CD14-positive monocyte (primary cell): ENCODE results near the gene PIK3R1. TPM values are rescaled to one million over a fixed set of nuclear protein-coding genes. Genes with fewer than 3 reads are reported as not detected.

Experiments used
- DNase-seq, 3 donors: peaks; one replicate each; pipeline ENCODE4 v3.0.0-alpha.2; 2011 to 2022
- H2AFZ ChIP-seq: 2 replicates; pipeline ENCODE4 v1.6.0; 2012; ENCODE audit warnings: mild to moderate bottlenecking, low read depth, low read length, inconsistent platforms; ENCODE audit not compliant: insufficient read depth, poor library complexity, severe bottlenecking
- H3K27ac ChIP-seq, 2 donors: 1 replicate in 1 of 2; 2 replicates in 1 of 2; pipeline ENCODE4 v1.5.1; 2012 to 2013; ENCODE audit warnings: low read length in 2 of 2, control low read depth in 1 of 2, inconsistent platforms in 1 of 2, low read depth in 1 of 2, mild to moderate bottlenecking in 1 of 2
- H3K27me3 ChIP-seq, 2 donors: one replicate each; pipeline versions ENCODE4 v1.6.0 to v1.6.1; 2011 to 2013; ENCODE audit warnings: low read length in 2 of 2; ENCODE audit not compliant: control insufficient read depth in 2 of 2, insufficient read depth in 2 of 2
- H3K36me3 ChIP-seq, 2 donors: replicated peaks in 1 of 2; 1 replicate in 1 of 2; 2 replicates in 1 of 2; pipeline versions ENCODE4 v1.5.1 to v1.6.1; 2012 to 2013; ENCODE audit warnings: low read length in 2 of 2, control low read depth in 1 of 2, inconsistent platforms in 1 of 2, mild to moderate bottlenecking in 1 of 2; ENCODE audit not compliant: insufficient read depth in 2 of 2, control insufficient read depth in 1 of 2
- H3K4me1 ChIP-seq, 2 donors: 1 replicate in 1 of 2; 2 replicates in 1 of 2; pipeline versions ENCODE4 v1.5.1 to v1.6.1; 2012 to 2013; ENCODE audit warnings: low read length in 2 of 2, control low read depth in 1 of 2, inconsistent platforms in 1 of 2, mild to moderate bottlenecking in 1 of 2, moderate library complexity in 1 of 2; ENCODE audit not compliant: insufficient read depth in 2 of 2, control insufficient read depth in 1 of 2
- H3K4me2 ChIP-seq: replicated peaks from 2 replicates; pipeline ENCODE3; 2012; ENCODE audit warnings: low read length, moderate library complexity, mild to moderate bottlenecking; ENCODE audit not compliant: poor library complexity, severe bottlenecking; ENCODE audit errors: extremely low read depth
- H3K4me3 ChIP-seq, 3 experiments: fragments of 200-600 bp in 1 of 3; sonication (generic) in 1 of 3; replicated peaks in 1 of 3; 1 replicate in 2 of 3; 2 replicates in 1 of 3; pipeline ENCODE4 v1.5.1; 2011 to 2013; ENCODE audit warnings: low read length in 3 of 3, mild to moderate bottlenecking in 3 of 3, control low read depth in 2 of 3, low read depth in 2 of 3, inconsistent platforms in 1 of 3, moderate library complexity in 1 of 3
- H3K79me2 ChIP-seq: 2 replicates; pipeline ENCODE4 v1.6.0; 2012; ENCODE audit warnings: mild to moderate bottlenecking, control low read depth, inconsistent platforms, low read length, moderate library complexity; ENCODE audit not compliant: insufficient read depth
- H3K9ac ChIP-seq: 2 replicates; pipeline ENCODE4 v1.6.0; 2017; ENCODE audit warnings: low read length, mild to moderate bottlenecking; ENCODE audit not compliant: insufficient read depth, poor library complexity, severe bottlenecking
- H3K9me3 ChIP-seq, 2 donors: replicated peaks in 1 of 2; 1 replicate in 1 of 2; 2 replicates in 1 of 2; pipeline versions ENCODE4 v1.5.1 to v1.6.1; 2012 to 2013; ENCODE audit warnings: low read length in 2 of 2, control low read depth in 1 of 2; ENCODE audit not compliant: control insufficient read depth in 1 of 2, insufficient read depth in 1 of 2
- H4K20me1 ChIP-seq: 2 replicates; pipeline ENCODE4 v1.6.0; 2012; ENCODE audit warnings: mild to moderate bottlenecking, low read length, control low read depth, moderate library complexity; ENCODE audit not compliant: insufficient read depth
- H3K27ac Mint-ChIP-seq, 7 donors: one replicate each; pipeline ENCODE4 v1.8.0; 2020; ENCODE audit warnings: mild to moderate bottlenecking in 7 of 7, mixed read lengths in 7 of 7, moderate library complexity in 6 of 7, inconsistent platforms in 2 of 7
- H3K27me3 Mint-ChIP-seq, 3 donors: one replicate each; pipeline ENCODE4 v1.8.0; 2021 to 2022; ENCODE audit warnings: low read depth in 3 of 3, mild to moderate bottlenecking in 3 of 3, mixed read lengths in 3 of 3, moderate library complexity in 3 of 3, inconsistent platforms in 1 of 3
- H3K36me3 Mint-ChIP-seq, 2 donors: one replicate each; pipeline ENCODE4 v1.8.0; 2020; ENCODE audit warnings: mixed read lengths in 2 of 2, inconsistent platforms in 1 of 2, mild to moderate bottlenecking in 1 of 2
- H3K4me1 Mint-ChIP-seq: one replicate; pipeline ENCODE4 v1.8.0; 2020; ENCODE audit warnings: mild to moderate bottlenecking, mixed read lengths
- H3K4me3 Mint-ChIP-seq, 2 donors: one replicate each; pipeline ENCODE4 v1.8.0; 2020; ENCODE audit warnings: mild to moderate bottlenecking in 2 of 2, mixed read lengths in 2 of 2, moderate library complexity in 1 of 2
- H3K9me3 Mint-ChIP-seq, 7 donors: one replicate each; pipeline ENCODE4 v1.8.0; 2020 to 2022; ENCODE audit warnings: mixed read lengths in 7 of 7, mild to moderate bottlenecking in 6 of 7, moderate library complexity in 6 of 7, inconsistent platforms in 2 of 7
- CTCF ChIP-seq: fragments of 200-600 bp; IDR thresholded peaks from one replicate; pipeline ENCODE4 v1.8.0; 2022; ENCODE audit warnings: antibody characterized with exemption, mild to moderate bottlenecking
- whole genome bisulfite sequencing: methylation state at CpG from one replicate; pipeline ENCODE4 v1.1.5; 2013; ENCODE audit warnings: missing lambda C conversion rate; ENCODE audit not compliant: insufficient coverage; 5-methylcytosine and 5-hydroxymethylcytosine counted together
- intact Hi-C, 2 donors: fragments of 100-400 bp; cut with micrococcal nuclease; formaldehyde crosslinking; loops; one replicate each; pipeline versions ENCODE4 v1.15.0 to v1.15.1; 2023
- polyA plus RNA-seq, 3 donors: library from polyadenylated mRNA; depleted of rRNA in 1 of 3; unstranded in 2 of 3; stranded (reverse) in 1 of 3; fragments of 300-500 nt in 2 of 3; fragments of >200 nt in 1 of 3; fragmentation: Illumina TruSeq in 2 of 3; gene quantifications; 1 replicate in 2 of 3; 2 replicates in 1 of 3; pipeline ENCODE4 v1.2.3, GENCODE V29; 2012 to 2021

The PIK3R1 gene
- polyA plus RNA-seq, 3 donors = 9.5 to 25.5 (median 10.5) TPM

GRCh38 chr5:68271124-68271523, 55.6 kb downstream of the PIK3R1 start:
- peaks cover 22 to 35% of the 10 kb centered on the region in 2 donors for H3K36me3 ChIP-seq
- WGBS = 70% methylated on average over 5 of the region's 5 CpGs
- TF ChIP-seq CTCF = no peak
- intact Hi-C loops = loop anchor here in 1 of 2 donors (5.0 kb wide), 1 partner anchor 1024 kb away; no protein-coding TSS in a partner anchor
- H3K27me3 ChIP-seq = no peaks in the 10 kb centered on the region
- H2AFZ ChIP-seq = no peak overlapping the region
- H3K4me2 ChIP-seq = no peak overlapping the region
- no peak overlapping the region for H3K4me3 Mint-ChIP-seq
- H3K4me3 ChIP-seq = no peak overlapping the region
- H3K9me3 Mint-ChIP-seq = no peaks in the 10 kb centered on the region
- H3K27ac Mint-ChIP-seq = peak overlapping the region in 3 of 7 donors; percentile 22 to 54 (median 25)
- DNase-seq = no peak
- peaks cover 31 to 33% of the 10 kb centered on the region in 2 donors for H3K36me3 Mint-ChIP-seq
- H3K4me1 ChIP-seq = peaks cover 24 to 33% of the 10 kb centered on the region in 2 donors
- peaks cover 86% of the 10 kb centered on the region for H4K20me1 ChIP-seq
- H3K9ac ChIP-seq = no peak overlapping the region
- no peaks in the 10 kb centered on the region for H3K9me3 ChIP-seq
- H3K79me2 ChIP-seq = peaks cover 81% of the 10 kb centered on the region
- H3K27ac ChIP-seq = peak overlapping the region in 1 of 2 donors; percentile 30
- no peaks in the 10 kb centered on the region for H3K27me3 Mint-ChIP-seq
- peaks cover 37% of the 10 kb centered on the region for H3K4me1 Mint-ChIP-seq

GRCh38 chr5:68272289-68272688, 56.7 kb downstream of the PIK3R1 start:
- WGBS = no CpG with 5 or more reads among the region's 2 CpGs
- TF ChIP-seq CTCF = peak; percentile 58
- intact Hi-C loops = loop anchor here in 1 of 2 donors (5.0 kb wide), 1 partner anchor 1025 kb away; no protein-coding TSS in a partner anchor
- Mint-ChIP-seq H3K4me1 (peaks cover 25% of the 10 kb centered on the region), H3K9me3 (no peaks in the 10 kb centered on the region), H3K27ac (no peak overlapping the region), H3K4me3 (no peak overlapping the region), H3K27me3 (no peaks in the 10 kb centered on the region), H3K36me3 (peaks cover 39 to 43% of the 10 kb centered on the region in 2 donors)
- DNase-seq = no peak
- Histone ChIP-seq H3K36me3 (peaks cover 33 to 46% of the 10 kb centered on the region in 2 donors), H3K27ac (peak overlapping the region in 1 of 2 donors; percentile 21), H4K20me1 (peaks cover 85% of the 10 kb centered on the region), H3K79me2 (peaks cover 72% of the 10 kb centered on the region), H3K4me1 (peaks cover 12 to 21% of the 10 kb centered on the region in 2 donors), H3K4me2 (no peak overlapping the region), H3K27me3 (no peaks in the 10 kb centered on the region), H3K9ac (no peak overlapping the region), H3K4me3 (no peak overlapping the region), H2AFZ (no peak overlapping the region), H3K9me3 (no peaks in the 10 kb centered on the region)
